Neural cell (in vitro differentiated cells): ENCODE measurements around the gene NPFFR1.

Experiments used
- CTCF ChIP-seq: fragments of 450-650 bp; IDR thresholded peaks from 2 replicates; pipeline ENCODE4 v1.5.1; 2014; ENCODE audit warnings: antibody characterized with exemption, mild to moderate bottlenecking, moderate library complexity; ENCODE audit not compliant: poor library complexity, severe bottlenecking
- EP300 ChIP-seq: fragments of 450-650 bp; conservative IDR thresholded peaks from 2 replicates; pipeline ENCODE4 v1.6.1; 2014; ENCODE audit warnings: antibody characterized with exemption, mild to moderate bottlenecking, moderate library complexity; ENCODE audit not compliant: poor library complexity, severe bottlenecking
- EZH2 ChIP-seq: fragments of 200-600, 300-800 bp; shearing (Covaris generic), sonication (generic); IDR thresholded peaks from 2 replicates; pipeline ENCODE4 v1.6.1; 2014; ENCODE audit warnings: antibody characterized with exemption, low read length, borderline replicate concordance, mild to moderate bottlenecking; ENCODE audit not compliant: insufficient read depth, poor library complexity, severe bottlenecking
- MXI1 ChIP-seq: fragments of 450-650 bp; conservative IDR thresholded peaks from 2 replicates; pipeline ENCODE4 v1.6.1; 2014; ENCODE audit warnings: antibody characterized with exemption, mild to moderate bottlenecking; ENCODE audit not compliant: poor library complexity, severe bottlenecking
- POLR2AphosphoS5 ChIP-seq: IDR thresholded peaks from 2 replicates; pipeline ENCODE4 v1.6.1; 2012
- RAD21 ChIP-seq: fragments of 450-650 bp; conservative IDR thresholded peaks from 2 replicates; pipeline ENCODE4 v1.6.1; 2014; ENCODE audit warnings: antibody characterized with exemption, mild to moderate bottlenecking, moderate library complexity
- REST ChIP-seq: IDR thresholded peaks from 2 replicates; pipeline ENCODE4 v1.6.1; 2012; ENCODE audit warnings: borderline replicate concordance
- SMC3 ChIP-seq: fragments of 450-650 bp; conservative IDR thresholded peaks from 2 replicates; pipeline ENCODE4 v1.6.1; 2014; ENCODE audit warnings: antibody characterized with exemption, mild to moderate bottlenecking, moderate library complexity; ENCODE audit not compliant: poor library complexity
- TAF1 ChIP-seq: IDR thresholded peaks from 2 replicates; pipeline ENCODE4 v1.6.1; 2012; ENCODE audit warnings: low read depth

- no peak for TF ChIP-seq CTCF
- TF ChIP-seq POLR2AphosphoS5, result no peak
- TF ChIP-seq RAD21, result no peak
- no peak for TF ChIP-seq EZH2
- TF ChIP-seq TAF1, result no peak
- no peak for TF ChIP-seq EP300
- TF ChIP-seq SMC3, result no peak
- no peak for TF ChIP-seq REST
- no peak for TF ChIP-seq MXI1
Measured at GRCh38 chr10:70280099-70280498, 3.7 kb downstream of the NPFFR1 start.
